NB4 (cell line): ENCODE results near the gene RBBP6.

Experiments
- DNase-seq: peaks from one replicate; pipeline ENCODE4 v3.0.0; 2010; ENCODE audit warnings: low read depth
- H3K4me3 ChIP-seq: one replicate; pipeline ENCODE4 v1.5.1; 2011; ENCODE audit warnings: mild to moderate bottlenecking, low read depth, low read length, moderate library complexity
- CTCF ChIP-seq: IDR thresholded peaks from one replicate; pipeline ENCODE4 v1.5.1; 2012; ENCODE audit warnings: low read depth, low read length
- MAX ChIP-seq: IDR thresholded peaks from 2 replicates; pipeline ENCODE4 v1.6.1; 2011; ENCODE audit warnings: low read depth, low read length
- MYC ChIP-seq: IDR thresholded peaks from 2 replicates; pipeline ENCODE4 v1.6.1; 2011; ENCODE audit warnings: low read depth, low read length
- POLR2A ChIP-seq: IDR thresholded peaks from 2 replicates; pipeline ENCODE4 v1.6.1; 2011; ENCODE audit warnings: mild to moderate bottlenecking; ENCODE audit not compliant: insufficient read length; ENCODE audit errors: extremely low read depth

RBBP6 gene

GRCh38 chr16:24577167-24577566, 37.8 kb downstream of the RBBP6 start:
- TF ChIP-seq POLR2A: no peak
- no peak for TF ChIP-seq MYC
- no peak for TF ChIP-seq CTCF
- no peak for TF ChIP-seq MAX
- H3K4me3 ChIP-seq: no peak overlapping the region
- DNase-seq: no peak

GRCh38 chr16:24580665-24581064, 41.3 kb downstream of the RBBP6 start:
- TF ChIP-seq CTCF (no peak), POLR2A (no peak), MYC (no peak)
- DNase-seq: no peak
- no peak overlapping the region for H3K4me3 ChIP-seq

- H3K4me3 ChIP-seq: no peak overlapping the region
- TF ChIP-seq MAX: no peak
- no peak for TF ChIP-seq MYC
- no peak for TF ChIP-seq CTCF
- no peak for TF ChIP-seq POLR2A
- no peak for DNase-seq
Observed at GRCh38 chr16:24583494-24583893, 44.1 kb downstream of the RBBP6 start.

- DNase-seq: no peak
- TF ChIP-seq MAX (no peak), POLR2A (no peak), MYC (no peak), CTCF (no peak)
- H3K4me3 ChIP-seq: no peak overlapping the region
Observed at GRCh38 chr16:24589997-24590396, 50.6 kb downstream of the RBBP6 start.

GRCh38 chr16:24598777-24599437, 59.5 kb downstream of the RBBP6 start:
- TF ChIP-seq MAX: no peak
- no peak for TF ChIP-seq CTCF
- DNase-seq: no peak
- no peak overlapping the region for H3K4me3 ChIP-seq

GRCh38 chr16:24609417-24609739, 70.0 kb downstream of the RBBP6 start:
- TF ChIP-seq POLR2A (no peak), MYC (no peak), MAX (no peak), CTCF (no peak)
- no peak for DNase-seq
- H3K4me3 ChIP-seq: no peak overlapping the region
